Endodermal cell (in vitro differentiated cells): ENCODE results near the gene AOPEP. TPM values are rescaled to one million over a fixed set of nuclear protein-coding genes. Genes with fewer than 3 reads are reported as not detected.

Source experiments
- DNase-seq: peaks from one replicate; pipeline ENCODE4 v3.0.0-alpha.2; 2017
- H3K27ac ChIP-seq: 2 replicates; pipeline ENCODE4 v1.5.1; 2013; ENCODE audit warnings: mild to moderate bottlenecking, low read depth, low read length, moderate library complexity
- H3K27me3 ChIP-seq: 2 replicates; pipeline ENCODE4 v1.6.1; 2013; ENCODE audit warnings: mild to moderate bottlenecking, low read length, moderate library complexity; ENCODE audit not compliant: insufficient read depth, control insufficient read depth, poor library complexity, severe bottlenecking
- H3K36me3 ChIP-seq: 2 replicates; pipeline ENCODE4 v1.7.0; 2013; ENCODE audit warnings: mild to moderate bottlenecking, low read length, moderate library complexity; ENCODE audit not compliant: control insufficient read depth, insufficient read depth
- H3K4me1 ChIP-seq: one replicate; pipeline ENCODE4 v1.7.0; 2013; ENCODE audit warnings: low read length; ENCODE audit not compliant: control insufficient read depth, insufficient read depth
- H3K4me3 ChIP-seq: 2 replicates; pipeline ENCODE4 v1.5.1; 2013; ENCODE audit warnings: mild to moderate bottlenecking, low read length, moderate library complexity
- H3K9ac ChIP-seq: 2 replicates; pipeline ENCODE4 v1.6.1; 2013; ENCODE audit warnings: mild to moderate bottlenecking, low read length, moderate library complexity; ENCODE audit not compliant: poor library complexity, severe bottlenecking; ENCODE audit errors: extremely low read depth
- H3K9me3 ChIP-seq: 2 replicates; pipeline ENCODE4 v1.6.1; 2013; ENCODE audit warnings: mild to moderate bottlenecking, low read length, moderate library complexity; ENCODE audit not compliant: control insufficient read depth
- H3K27ac Mint-ChIP-seq: 2 replicates; pipeline ENCODE4 v1.8.0; 2020; ENCODE audit warnings: mixed read lengths
- H3K27me3 Mint-ChIP-seq: 2 replicates; pipeline ENCODE4 v1.8.0; 2021; ENCODE audit warnings: mild to moderate bottlenecking, mixed read lengths; ENCODE audit not compliant: insufficient read depth
- H3K36me3 Mint-ChIP-seq: 2 replicates; pipeline ENCODE4 v1.8.0; 2020; ENCODE audit warnings: low read depth, mixed read lengths
- H3K4me1 Mint-ChIP-seq: 2 replicates; pipeline ENCODE4 v1.8.0; 2020; ENCODE audit warnings: mixed read lengths
- H3K4me3 Mint-ChIP-seq: 2 replicates; pipeline ENCODE4 v1.8.0; 2020; ENCODE audit warnings: mild to moderate bottlenecking, moderate library complexity, mixed read lengths
- H3K9me3 Mint-ChIP-seq: 2 replicates; pipeline ENCODE4 v1.8.0; 2020; ENCODE audit warnings: mild to moderate bottlenecking, mixed read lengths
- WGBS, 2 experiments: methylation state at CpG; one replicate each; pipeline versions ENCODE4 v1.1.5 to v1.1.7; 2013; ENCODE audit warnings: missing lambda C conversion rate in 2 of 2, mixed read lengths in 1 of 2; ENCODE audit not compliant: insufficient coverage in 1 of 2, insufficient read length in 1 of 2; 5-methylcytosine and 5-hydroxymethylcytosine counted together
- total RNA-seq, 2 donors: library from RNA; stranded (reverse); fragmentation: NEBNext Ultra II Directional in 1 of 2; extraction: Animal tissue kit (Norgen Biotek cat#: 25700) in 1 of 2; gene quantifications; 2 replicates in 1 of 2; 3 replicates in 1 of 2; pipeline ENCODE4 v1.2.1, GENCODE V29; 2021
- TF ChIP-seq, protein P1 (sequence below): fragments of 200-600 bp; sonication (generic); conservative IDR thresholded peaks from 2 replicates; pipeline ENCODE4 v1.5.0; 2021; ENCODE audit warnings: antibody characterized with exemption, mild to moderate bottlenecking

Gene AOPEP
- total RNA-seq, 2 donors from 2014 or later, result 23.4 to 33.7 TPM

DNA sequence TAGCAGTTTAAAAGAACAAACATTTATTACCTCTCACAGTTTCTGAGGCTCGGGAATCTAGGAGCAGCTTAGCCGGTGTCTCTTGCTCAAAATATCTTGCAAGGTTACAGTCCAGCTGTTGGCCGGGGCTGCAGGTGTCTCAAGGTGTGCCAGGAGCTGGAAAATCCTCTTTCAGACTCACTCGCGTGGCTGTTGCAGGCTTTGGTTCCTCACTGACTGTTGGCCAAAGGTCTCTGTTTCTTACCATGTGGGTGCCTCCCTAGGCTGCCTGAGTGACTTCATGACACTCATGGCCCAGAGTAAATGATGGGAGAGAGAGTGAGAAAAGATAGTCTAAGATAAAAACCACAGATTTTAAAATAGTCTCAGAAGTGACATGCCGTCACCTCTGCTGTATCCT is 43.8 kb downstream of the AOPEP start:
- Mint-ChIP-seq H3K4me1 (peaks cover 6% of the 10 kb centered on the region), H3K9me3 (no peaks in the 10 kb centered on the region), H3K4me3 (no peak overlapping the region), H3K36me3 (peaks cover 18% of the 10 kb centered on the region), H3K27ac (peak overlapping the region; percentile 55), H3K27me3 (no peaks in the 10 kb centered on the region)
- no peaks in the 10 kb centered on the region for H3K9me3 ChIP-seq
- peaks cover 19% of the 10 kb centered on the region for H3K36me3 ChIP-seq
- DNase-seq, result no peak
- no peaks in the 10 kb centered on the region for H3K4me1 ChIP-seq
- no peak overlapping the region for H3K4me3 ChIP-seq
- TF ChIP-seq, protein P1, sequence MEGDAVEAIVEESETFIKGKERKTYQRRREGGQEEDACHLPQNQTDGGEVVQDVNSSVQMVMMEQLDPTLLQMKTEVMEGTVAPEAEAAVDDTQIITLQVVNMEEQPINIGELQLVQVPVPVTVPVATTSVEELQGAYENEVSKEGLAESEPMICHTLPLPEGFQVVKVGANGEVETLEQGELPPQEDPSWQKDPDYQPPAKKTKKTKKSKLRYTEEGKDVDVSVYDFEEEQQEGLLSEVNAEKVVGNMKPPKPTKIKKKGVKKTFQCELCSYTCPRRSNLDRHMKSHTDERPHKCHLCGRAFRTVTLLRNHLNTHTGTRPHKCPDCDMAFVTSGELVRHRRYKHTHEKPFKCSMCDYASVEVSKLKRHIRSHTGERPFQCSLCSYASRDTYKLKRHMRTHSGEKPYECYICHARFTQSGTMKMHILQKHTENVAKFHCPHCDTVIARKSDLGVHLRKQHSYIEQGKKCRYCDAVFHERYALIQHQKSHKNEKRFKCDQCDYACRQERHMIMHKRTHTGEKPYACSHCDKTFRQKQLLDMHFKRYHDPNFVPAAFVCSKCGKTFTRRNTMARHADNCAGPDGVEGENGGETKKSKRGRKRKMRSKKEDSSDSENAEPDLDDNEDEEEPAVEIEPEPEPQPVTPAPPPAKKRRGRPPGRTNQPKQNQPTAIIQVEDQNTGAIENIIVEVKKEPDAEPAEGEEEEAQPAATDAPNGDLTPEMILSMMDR, result no peak
- WGBS, 2 experiments, result 95% methylated on average over 6 of the region's 6 CpGs
- H3K9ac ChIP-seq, result no peak overlapping the region
- no peak overlapping the region for H3K27ac ChIP-seq
- H3K27me3 ChIP-seq, result no peaks in the 10 kb centered on the region

GRCh38 chr9:94771096-94771495 is 44.6 kb downstream of the AOPEP start:
- no peaks in the 10 kb centered on the region for H3K9me3 ChIP-seq
- no peak for DNase-seq
- no peaks in the 10 kb centered on the region for H3K4me1 ChIP-seq
- Mint-ChIP-seq H3K27me3 (no peaks in the 10 kb centered on the region), H3K9me3 (no peaks in the 10 kb centered on the region), H3K4me1 (peaks cover 6% of the 10 kb centered on the region), H3K36me3 (peaks cover 16% of the 10 kb centered on the region), H3K4me3 (no peak overlapping the region), H3K27ac (no peak overlapping the region)
- H3K27ac ChIP-seq, result no peak overlapping the region
- H3K4me3 ChIP-seq, result no peak overlapping the region
- 93 to 95% methylated on average over 2 to 3 of the region's 3 CpGs for WGBS, 2 experiments
- TF ChIP-seq, protein P1, result no peak
- H3K36me3 ChIP-seq, result peaks cover 15% of the 10 kb centered on the region
- no peak overlapping the region for H3K9ac ChIP-seq
- H3K27me3 ChIP-seq, result no peaks in the 10 kb centered on the region

DNA sequence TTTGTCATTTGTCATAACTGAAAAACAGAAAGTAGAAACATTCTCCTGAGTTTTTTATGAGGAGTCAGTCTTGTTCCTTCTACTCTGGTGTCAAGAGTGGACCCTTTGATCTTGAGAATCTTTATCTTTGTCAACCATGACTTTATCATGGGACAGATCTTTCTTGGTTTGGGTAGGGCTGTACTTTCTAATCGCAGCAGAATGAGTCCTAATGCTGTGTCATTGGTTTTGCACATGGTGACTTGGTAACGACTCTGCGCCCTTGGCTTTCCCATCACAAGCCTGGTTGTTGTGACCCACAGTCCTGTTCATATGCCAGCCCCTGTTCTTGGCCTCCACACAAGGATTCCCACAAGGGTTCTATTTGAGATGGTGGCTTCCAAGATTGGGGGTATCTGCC is 45.6 kb downstream of the AOPEP start:
- Mint-ChIP-seq H3K4me1 (peaks cover 6% of the 10 kb centered on the region), H3K27me3 (no peaks in the 10 kb centered on the region), H3K4me3 (no peak overlapping the region), H3K27ac (no peak overlapping the region), H3K36me3 (peaks cover 13% of the 10 kb centered on the region), H3K9me3 (no peaks in the 10 kb centered on the region)
- H3K4me3 ChIP-seq, result no peak overlapping the region
- H3K36me3 ChIP-seq, result peaks cover 10% of the 10 kb centered on the region
- no peak overlapping the region for H3K27ac ChIP-seq
- DNase-seq, result no peak
- 83 to 91% methylated on average over 1 to 3 of the region's 3 CpGs for WGBS, 2 experiments
- H3K9ac ChIP-seq, result no peak overlapping the region
- no peaks in the 10 kb centered on the region for H3K9me3 ChIP-seq
- TF ChIP-seq, protein P1, result no peak
- no peaks in the 10 kb centered on the region for H3K4me1 ChIP-seq
- no peaks in the 10 kb centered on the region for H3K27me3 ChIP-seq
